GM12892 (cell line): ENCODE measurements around the gene CLDN5.

Experiments
- POLR2A ChIP-seq: IDR thresholded peaks from 2 replicates; pipeline ENCODE4 v1.6.1; 2011; ENCODE audit warnings: low read depth, low read length, control low read depth
- POLR2AphosphoS5 ChIP-seq: IDR thresholded peaks from 2 replicates; pipeline ENCODE4 v1.6.1; 2011; ENCODE audit warnings: low read depth, low read length, control low read depth
- TAF1 ChIP-seq: IDR thresholded peaks from 2 replicates; pipeline ENCODE4 v1.6.1; 2011; ENCODE audit warnings: low read depth, mild to moderate bottlenecking, control low read depth, low read length, borderline replicate concordance

GRCh38 chr22:19545935-19546207, 21.7 kb upstream of the CLDN5 start:
- TF ChIP-seq TAF1 (no peak), POLR2A (no peak), POLR2AphosphoS5 (no peak)
